Loucy (cell line): ENCODE results near the gene DGCR8.

Experiments
- EZH2phosphoT487 ChIP-seq: fragments of 200-600 bp; IDR thresholded peaks from 2 replicates; pipeline ENCODE4 v1.6.1; 2018; ENCODE audit warnings: antibody characterized with exemption, mild to moderate bottlenecking, moderate library complexity, borderline replicate concordance
- TF ChIP-seq, protein P1 (sequence below): fragments of 200-600 bp; sonication (generic); conservative IDR thresholded peaks from 2 replicates; pipeline ENCODE4 v1.5.1; 2014; ENCODE audit warnings: mild to moderate bottlenecking, antibody characterized with exemption, low read length

DNA sequence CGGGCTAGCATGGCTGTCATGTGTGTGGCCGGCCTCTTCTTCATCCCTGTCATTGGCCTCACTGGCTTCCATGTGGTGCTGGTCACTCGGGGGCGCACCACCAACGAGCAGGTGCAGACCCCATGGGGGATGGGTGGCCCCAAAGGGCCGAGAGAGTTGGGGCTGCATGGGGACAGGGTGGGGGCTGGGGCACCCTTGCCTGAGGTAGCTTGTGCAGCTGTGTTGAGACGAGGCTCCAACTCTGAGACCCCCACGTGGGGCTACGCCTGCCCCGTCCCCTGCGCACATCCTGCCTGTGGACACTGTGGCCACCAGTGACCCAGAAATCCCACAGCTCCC is 60.0 kb downstream of the DGCR8 start:
- TF ChIP-seq, protein P1, sequence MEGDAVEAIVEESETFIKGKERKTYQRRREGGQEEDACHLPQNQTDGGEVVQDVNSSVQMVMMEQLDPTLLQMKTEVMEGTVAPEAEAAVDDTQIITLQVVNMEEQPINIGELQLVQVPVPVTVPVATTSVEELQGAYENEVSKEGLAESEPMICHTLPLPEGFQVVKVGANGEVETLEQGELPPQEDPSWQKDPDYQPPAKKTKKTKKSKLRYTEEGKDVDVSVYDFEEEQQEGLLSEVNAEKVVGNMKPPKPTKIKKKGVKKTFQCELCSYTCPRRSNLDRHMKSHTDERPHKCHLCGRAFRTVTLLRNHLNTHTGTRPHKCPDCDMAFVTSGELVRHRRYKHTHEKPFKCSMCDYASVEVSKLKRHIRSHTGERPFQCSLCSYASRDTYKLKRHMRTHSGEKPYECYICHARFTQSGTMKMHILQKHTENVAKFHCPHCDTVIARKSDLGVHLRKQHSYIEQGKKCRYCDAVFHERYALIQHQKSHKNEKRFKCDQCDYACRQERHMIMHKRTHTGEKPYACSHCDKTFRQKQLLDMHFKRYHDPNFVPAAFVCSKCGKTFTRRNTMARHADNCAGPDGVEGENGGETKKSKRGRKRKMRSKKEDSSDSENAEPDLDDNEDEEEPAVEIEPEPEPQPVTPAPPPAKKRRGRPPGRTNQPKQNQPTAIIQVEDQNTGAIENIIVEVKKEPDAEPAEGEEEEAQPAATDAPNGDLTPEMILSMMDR, result no peak
- TF ChIP-seq EZH2phosphoT487, result no peak
